Activated T-helper 2 cell treated with anti-CD3 and anti-CD28 coated beads, Interferon-gamma antibody, Interleukin-2, Interleukin-4, amounts not matched to agents 10 μg/mL and 5 μg/mL and 100 μg/mL, durations not matched to agents 14 hours and 24 hours and 36 hours (primary cell): Measurements from ENCODE around the gene DNAJA2. TPM values are rescaled to one million over a fixed set of nuclear protein-coding genes. Genes with fewer than 3 reads are reported as not detected.

Experiments
- total RNA-seq: library from RNA; stranded (reverse); gene quantifications from 2 replicates; pipeline ENCODE4 v1.2.3, GENCODE V29; 2022

DNAJA2 gene
- total RNA-seq, 1 donor from 2014 or later: 74.4 TPM

Other genes with a start within 250 kb of the DNAJA2 start
- 0.25 and 0.32 TPM in 2 replicates for gene MYLK3, start 225.3 kb downstream of the DNAJA2 start, total RNA-seq
- gene C16orf87, start 142.5 kb downstream of the DNAJA2 start, total RNA-seq: 20.1 and 24.0 TPM in 2 replicates
- 12.9 and 13.5 TPM in 2 replicates for gene GPT2, start 89.3 kb downstream of the DNAJA2 start, total RNA-seq
- 6.2 and 6.9 TPM in 2 replicates for gene NETO2, start 170.3 kb upstream of the DNAJA2 start, total RNA-seq